GM23338 (cell line): ENCODE data around the gene SLC35D3. TPM values are rescaled to one million over a fixed set of nuclear protein-coding genes. Genes with fewer than 3 reads are reported as not detected.

Source experiments
- ATAC-seq: fragments of 200-7000 bp; cut with Tn5 transposase; 3 replicates; pipeline ENCODE4 v1.9.1; 2020
- DNase-seq: peaks from one replicate; pipeline ENCODE4 v3.0.0-alpha.2; 2015; ENCODE audit warnings: low spot score
- H2AFZ ChIP-seq: fragments of 200-600 bp; sonication (generic); 2 replicates; pipeline ENCODE4 v1.8.0; 2016; ENCODE audit warnings: antibody characterized with exemption, mild to moderate bottlenecking, moderate library complexity
- H3F3A ChIP-seq: fragments of 200-600 bp; sonication (generic); replicated peaks from 2 replicates; pipeline ENCODE4 v1.8.0; 2017; ENCODE audit warnings: antibody characterized with exemption, mixed run types, low read depth
- H3K27ac ChIP-seq: fragments of 200-600 bp; sonication (generic); 2 replicates; pipeline ENCODE4 v1.6.1; 2016; ENCODE audit warnings: low read depth
- H3K27me3 ChIP-seq: fragments of 200-600 bp; sonication (generic); 2 replicates; pipeline ENCODE4 v1.8.0; 2016; ENCODE audit warnings: mild to moderate bottlenecking, mixed run types, moderate library complexity; ENCODE audit not compliant: insufficient read depth
- H3K36me3 ChIP-seq: fragments of 200-600 bp; sonication (generic); 2 replicates; pipeline ENCODE4 v1.8.0; 2016; ENCODE audit warnings: mild to moderate bottlenecking; ENCODE audit not compliant: insufficient read depth
- H3K4me1 ChIP-seq: fragments of 200-600 bp; sonication (generic); 2 replicates; pipeline ENCODE4 v1.8.0; 2016; ENCODE audit warnings: mild to moderate bottlenecking, moderate library complexity; ENCODE audit not compliant: insufficient read depth
- H3K4me2 ChIP-seq: fragments of 200-600 bp; sonication (generic); 2 replicates; pipeline ENCODE4 v1.7.1; 2017; ENCODE audit warnings: mixed run types
- H3K4me3 ChIP-seq: fragments of 200-600 bp; sonication (generic); 2 replicates; pipeline ENCODE4 v1.6.1; 2016; ENCODE audit warnings: mixed run types
- H3K79me2 ChIP-seq: fragments of 200-600 bp; sonication (generic); replicated peaks from 2 replicates; pipeline ENCODE4 v1.8.0; 2017; ENCODE audit warnings: mild to moderate bottlenecking; ENCODE audit not compliant: insufficient read depth
- H3K9me2 ChIP-seq: fragments of 200-600 bp; sonication (generic); 2 replicates; pipeline ENCODE4 v1.8.0; 2017; ENCODE audit not compliant: insufficient read depth
- H4K20me1 ChIP-seq: fragments of 200-600 bp; sonication (generic); replicated peaks from 2 replicates; pipeline ENCODE4 v1.8.0; 2017; ENCODE audit warnings: mild to moderate bottlenecking; ENCODE audit not compliant: insufficient read depth
- H3K27ac Mint-ChIP-seq: 2 replicates; pipeline ENCODE4 v1.8.0; 2020; ENCODE audit warnings: inconsistent platforms, mild to moderate bottlenecking, moderate library complexity, mixed read lengths
- H3K27me3 Mint-ChIP-seq: 3 replicates; pipeline ENCODE4 v1.8.0; 2022; ENCODE audit warnings: low read depth, mild to moderate bottlenecking, moderate library complexity, mixed read lengths, inconsistent platforms; ENCODE audit not compliant: insufficient read depth, poor library complexity
- H3K36me3 Mint-ChIP-seq: 3 replicates; pipeline ENCODE4 v1.8.0; 2021; ENCODE audit warnings: low read depth, mild to moderate bottlenecking, inconsistent platforms, moderate library complexity, mixed read lengths
- H3K4me1 Mint-ChIP-seq: 3 replicates; pipeline ENCODE4 v1.8.0; 2020; ENCODE audit warnings: mild to moderate bottlenecking, inconsistent platforms, mixed read lengths
- H3K4me3 Mint-ChIP-seq: 3 replicates; pipeline ENCODE4 v1.8.0; 2021; ENCODE audit warnings: moderate library complexity, mild to moderate bottlenecking, inconsistent platforms, mixed read lengths
- H3K9me3 Mint-ChIP-seq: 3 replicates; pipeline ENCODE4 v1.8.0; 2020; ENCODE audit warnings: moderate library complexity, mild to moderate bottlenecking, inconsistent platforms, mixed read lengths
- CREB1 ChIP-seq: fragments of 250-450 bp; sonication (Bioruptor Pico); IDR thresholded peaks from 2 replicates; pipeline ENCODE4 v1.5.0; 2020; ENCODE audit warnings: low read depth, mild to moderate bottlenecking, moderate library complexity
- EZH2 ChIP-seq: fragments of 200-600 bp; sonication (generic); IDR thresholded peaks from one replicate; pipeline ENCODE4 v1.8.0; 2017; ENCODE audit warnings: antibody characterized with exemption, mild to moderate bottlenecking, low read depth; ENCODE audit not compliant: unreplicated experiment
- EZH2phosphoT487 ChIP-seq: fragments of 200-600 bp; sonication (generic); IDR thresholded peaks from one replicate; pipeline ENCODE4 v1.8.1; 2018; ENCODE audit warnings: antibody characterized with exemption; ENCODE audit not compliant: unreplicated experiment
- NANOG ChIP-seq: IDR thresholded peaks from 2 replicates; pipeline ENCODE4 v1.6.1; 2016; ENCODE audit warnings: antibody characterized with exemption, borderline replicate concordance
- POLR2AphosphoS5 ChIP-seq: IDR thresholded peaks from 2 replicates; pipeline ENCODE4 v1.6.1; 2016; ENCODE audit warnings: antibody characterized with exemption, low read depth
- REST ChIP-seq: IDR thresholded peaks from one replicate; pipeline ENCODE4 v1.6.1; 2018; ENCODE audit warnings: antibody characterized with exemption; ENCODE audit not compliant: unreplicated experiment
- ZNF114 ChIP-seq: fragments of 250-450 bp; sonication (Bioruptor Pico); IDR thresholded peaks from 2 replicates; pipeline ENCODE4 v1.5.0; 2020; ENCODE audit warnings: mild to moderate bottlenecking, moderate library complexity
- ZNF331 ChIP-seq: fragments of 250-450 bp; sonication (Bioruptor Pico); IDR thresholded peaks from 2 replicates; pipeline ENCODE4 v1.5.0; 2020; ENCODE audit warnings: low read depth, mild to moderate bottlenecking, moderate library complexity
- ZNF462 ChIP-seq: fragments of 250-450 bp; sonication (Bioruptor Pico); IDR thresholded peaks from 2 replicates; pipeline ENCODE4 v1.5.0; 2020; ENCODE audit warnings: mild to moderate bottlenecking, moderate library complexity
- polyA plus RNA-seq: library from polyadenylated mRNA; unstranded; fragments of >200 nt; fragmentation: Nextera tagmentation; extraction: Ambion mirVana; gene quantifications from 2 replicates; pipeline ENCODE4 v1.2.1, GENCODE V29; 2016
- total RNA-seq: library from RNA; depleted of rRNA; stranded (reverse); fragments of >200 nt; shearing (Covaris generic); gene quantifications from 2 replicates; pipeline ENCODE4 v1.2.3, GENCODE V29; 2014

The SLC35D3 gene
- total and polyA plus RNA-seq, 2 experiments from 2014 or later = 0.59 to 1.6 TPM

GRCh38 chr6:136963259-136963658 lies 41.2 kb downstream of the SLC35D3 start (continued):
- TF ChIP-seq ZNF462 (CRISPR knock-in tag) = no peak
- TF ChIP-seq EZH2 = no peak
- TF ChIP-seq CREB1 (CRISPR knock-in tag) = no peak
- TF ChIP-seq POLR2AphosphoS5 = no peak
- TF ChIP-seq ZNF114 (CRISPR knock-in tag) = no peak
- no peak for TF ChIP-seq EZH2phosphoT487

GRCh38 chr6:136964398-136964797 lies 42.3 kb downstream of the SLC35D3 start:
- Histone ChIP-seq H3F3A (no peaks in the 10 kb centered on the region), H3K27ac (no peak overlapping the region), H3K4me1 (peaks cover 25% of the 10 kb centered on the region), H2AFZ (no peak overlapping the region), H3K79me2 (no peaks in the 10 kb centered on the region), H4K20me1 (no peaks in the 10 kb centered on the region), H3K36me3 (no peaks in the 10 kb centered on the region), H3K4me2 (no peak overlapping the region), H3K4me3 (no peak overlapping the region), H3K9me2 (no peaks in the 10 kb centered on the region), H3K27me3 (no peaks in the 10 kb centered on the region)
- H3K4me3 Mint-ChIP-seq = no peak overlapping the region
- peaks cover 19% of the 10 kb centered on the region for H3K4me1 Mint-ChIP-seq
- no peaks in the 10 kb centered on the region; the same call in 2 of the 3 replicates for H3K36me3 Mint-ChIP-seq
- no peaks in the 10 kb centered on the region for H3K9me3 Mint-ChIP-seq
- ATAC-seq (no peak), DNase-seq (no peak)
- H3K27me3 Mint-ChIP-seq = peaks cover 6% of the 10 kb centered on the region
- no peak overlapping the region for H3K27ac Mint-ChIP-seq
- TF ChIP-seq REST (no peak), EZH2 (no peak), ZNF114 (CRISPR knock-in tag) (no peak), POLR2AphosphoS5 (no peak), ZNF331 (no peak), NANOG (no peak)
